GM19463 (cell line): Measurements from ENCODE around the gene SND1.

Experiments used
- ATAC-seq: cut with Tn5 transposase; IDR thresholded peaks from one replicate; pipeline ENCODE4 v1.9.1; 2021; ENCODE audit warnings: mild to moderate bottlenecking, moderate library complexity; ENCODE audit not compliant: unreplicated experiment

SND1 gene

DNA sequence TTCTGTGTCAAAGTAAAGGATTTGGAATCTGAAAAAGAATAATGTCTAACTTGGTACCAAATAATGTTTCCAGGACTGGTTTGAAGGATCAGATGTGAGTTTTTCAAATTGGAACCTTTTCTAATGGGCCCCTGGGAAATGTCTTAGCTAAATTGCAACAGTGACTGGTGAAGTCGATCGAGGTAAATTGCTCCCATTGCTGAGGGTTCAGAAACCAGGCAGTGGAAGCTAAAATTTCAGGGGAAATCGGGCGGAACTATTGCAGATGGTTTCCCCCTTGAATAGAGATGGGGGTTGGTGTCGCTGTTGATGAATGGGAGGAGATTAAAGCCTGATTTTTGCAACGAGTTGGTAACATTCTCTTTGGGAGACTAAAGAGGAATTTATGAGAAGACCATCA, 112.7 kb downstream of the SND1 start:
- no peak for ATAC-seq

DNA sequence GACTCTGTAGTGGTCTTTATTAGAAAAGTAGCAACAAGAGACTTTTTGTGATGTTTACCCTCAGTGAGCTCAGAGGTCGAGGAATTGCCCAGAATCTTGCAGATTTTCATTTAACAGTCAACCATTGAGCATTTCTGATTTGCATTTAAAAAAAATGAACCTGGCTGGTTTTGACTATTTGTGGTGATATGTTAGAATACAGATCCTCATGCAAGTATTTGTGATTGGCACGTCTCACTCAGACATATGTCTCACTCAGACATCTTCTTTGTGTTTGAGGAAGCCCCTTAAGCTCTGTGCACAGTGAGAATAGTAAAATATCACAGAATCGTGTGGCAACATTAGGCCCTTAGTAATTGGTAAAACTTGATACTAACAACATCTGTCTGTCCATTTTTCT, 113.2 kb downstream of the SND1 start:
- ATAC-seq: no peak

DNA sequence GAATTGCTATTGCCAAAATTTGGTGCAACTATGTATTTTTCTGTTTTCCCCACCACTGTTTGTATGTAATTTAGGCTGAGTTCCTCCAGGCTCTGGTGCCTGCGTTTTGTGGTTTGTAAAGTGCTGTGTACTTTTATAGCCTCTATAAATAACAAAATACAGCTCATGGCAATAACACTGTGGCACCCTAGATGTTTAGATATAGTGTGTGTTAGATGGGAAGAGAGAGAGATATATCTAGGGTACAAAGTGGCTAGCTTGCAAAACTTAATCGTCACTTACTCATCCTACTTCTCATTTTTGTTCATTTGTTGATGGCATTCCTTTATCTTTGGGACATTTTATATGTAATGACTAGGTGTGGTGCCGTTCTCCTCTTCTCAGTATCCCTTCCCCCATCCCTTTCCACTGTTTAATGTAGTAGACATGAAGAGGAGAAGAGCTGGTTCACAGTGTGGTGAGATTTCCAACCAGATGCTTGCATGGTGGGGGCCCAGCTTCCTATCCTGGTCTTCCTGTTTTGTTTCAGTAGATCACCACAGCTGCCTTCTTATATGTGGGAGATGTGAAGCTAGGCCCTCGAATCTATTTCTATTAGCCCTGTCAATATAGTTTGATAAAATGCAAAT, 115.0 kb downstream of the SND1 start:
- no peak for ATAC-seq

DNA sequence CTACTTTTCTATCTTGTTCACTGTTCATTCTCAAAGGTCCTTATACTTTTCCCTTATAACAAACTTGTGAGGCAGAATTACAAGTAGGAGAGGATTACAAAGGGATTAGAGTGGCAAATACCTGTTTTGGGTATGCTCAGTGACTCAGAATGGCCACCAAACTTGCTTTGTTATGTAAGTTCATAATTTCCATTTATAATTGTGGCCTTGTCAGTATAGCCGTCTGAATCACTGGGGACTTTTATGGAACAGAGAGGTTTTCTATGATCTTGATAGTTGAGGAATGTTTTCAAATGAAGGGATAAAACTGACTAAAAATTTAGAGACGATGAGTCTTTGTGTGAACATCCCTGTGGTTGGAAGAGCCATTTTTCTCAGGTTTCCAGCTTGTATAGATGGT, 116.2 kb downstream of the SND1 start:
- ATAC-seq: no peak

DNA sequence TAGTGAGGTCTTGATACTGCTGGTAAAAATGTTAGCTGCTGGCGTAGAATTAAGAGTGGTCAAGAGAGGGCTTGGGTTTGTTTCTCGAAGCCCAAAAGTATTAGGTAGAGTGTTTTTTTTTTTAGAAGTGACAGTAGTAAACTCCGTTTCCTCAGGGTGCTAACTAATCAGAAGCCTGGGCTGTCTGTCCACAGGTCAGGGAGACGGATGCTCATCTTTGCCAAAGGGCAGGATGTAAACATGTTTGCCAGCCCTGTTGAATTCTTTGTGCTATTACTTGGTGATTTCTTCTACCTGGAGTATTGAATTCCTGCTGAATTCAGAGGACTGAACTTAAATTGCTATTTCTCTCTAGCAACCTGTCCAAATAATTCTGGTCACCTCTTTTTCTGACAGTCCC, 117.1 kb downstream of the SND1 start:
- ATAC-seq: no peak

DNA sequence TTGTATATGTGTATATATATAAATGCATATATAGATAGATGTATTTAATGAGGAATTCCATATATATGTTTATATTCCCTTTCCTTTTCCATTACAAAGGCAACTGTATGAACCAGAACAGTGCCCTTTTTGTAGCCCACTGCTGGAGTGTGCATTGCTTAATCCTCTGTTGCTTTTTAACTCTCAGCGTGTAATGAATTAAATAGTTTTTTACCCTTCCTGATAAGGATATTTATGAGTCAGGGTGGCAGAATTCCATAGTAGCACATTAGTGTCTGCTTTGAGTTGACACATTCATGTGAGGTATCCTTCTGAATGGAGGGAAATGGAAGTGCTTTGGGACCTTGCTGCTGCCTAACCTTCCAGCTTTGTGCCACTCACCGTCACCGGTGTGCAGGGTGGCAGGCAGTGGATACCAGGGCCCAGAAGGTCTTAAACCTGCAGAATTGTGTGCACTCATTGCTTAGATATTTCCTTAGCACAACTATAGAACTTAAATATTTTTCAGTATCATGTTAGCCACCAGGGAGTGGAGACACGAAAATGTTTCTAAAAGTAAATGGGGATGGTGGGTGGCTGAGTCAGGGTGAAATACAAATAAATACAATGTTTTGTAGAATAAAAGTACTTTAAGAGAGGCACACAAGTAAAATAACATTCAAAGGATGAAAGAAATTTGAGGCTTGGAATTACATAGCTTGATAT, 117.9 kb downstream of the SND1 start:
- ATAC-seq: no peak

DNA sequence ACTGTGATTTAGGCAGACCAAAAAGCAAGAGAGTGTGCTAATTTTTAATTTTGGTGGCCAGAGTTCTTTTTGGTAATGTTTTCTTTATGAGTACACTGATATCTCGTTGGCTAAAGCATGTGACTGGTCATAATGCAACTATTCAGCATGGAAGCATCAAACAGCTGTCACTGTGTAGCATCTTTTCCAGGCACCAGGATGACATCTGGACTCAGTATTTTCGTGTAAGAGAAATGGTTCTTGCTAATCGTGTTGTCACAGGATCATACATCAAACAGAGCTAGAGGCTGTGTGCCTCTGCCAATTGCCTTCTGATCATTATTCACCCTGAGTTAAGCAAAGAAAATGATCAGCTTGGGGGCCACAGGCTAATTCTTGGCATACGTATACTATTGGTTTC, 118.9 kb downstream of the SND1 start:
- ATAC-seq: no peak

DNA sequence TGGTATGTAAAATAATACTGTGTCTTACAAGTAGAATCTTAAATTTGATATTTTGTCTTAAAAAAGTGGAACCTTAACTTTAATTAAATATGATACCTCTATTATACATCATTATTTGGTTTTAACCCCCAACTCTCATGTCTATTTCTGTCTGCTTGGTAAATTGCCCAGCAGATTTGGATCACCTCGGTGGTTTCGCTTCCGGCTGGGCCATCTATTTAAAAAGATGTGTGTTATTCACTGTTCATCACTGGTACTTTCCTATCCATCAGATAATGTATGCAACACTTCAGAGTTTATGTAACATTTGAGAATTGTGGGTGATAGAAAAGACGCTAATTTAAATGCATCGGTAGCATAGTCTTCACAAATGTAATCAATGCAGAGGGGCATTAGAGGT, 119.7 kb downstream of the SND1 start:
- ATAC-seq: no peak

DNA sequence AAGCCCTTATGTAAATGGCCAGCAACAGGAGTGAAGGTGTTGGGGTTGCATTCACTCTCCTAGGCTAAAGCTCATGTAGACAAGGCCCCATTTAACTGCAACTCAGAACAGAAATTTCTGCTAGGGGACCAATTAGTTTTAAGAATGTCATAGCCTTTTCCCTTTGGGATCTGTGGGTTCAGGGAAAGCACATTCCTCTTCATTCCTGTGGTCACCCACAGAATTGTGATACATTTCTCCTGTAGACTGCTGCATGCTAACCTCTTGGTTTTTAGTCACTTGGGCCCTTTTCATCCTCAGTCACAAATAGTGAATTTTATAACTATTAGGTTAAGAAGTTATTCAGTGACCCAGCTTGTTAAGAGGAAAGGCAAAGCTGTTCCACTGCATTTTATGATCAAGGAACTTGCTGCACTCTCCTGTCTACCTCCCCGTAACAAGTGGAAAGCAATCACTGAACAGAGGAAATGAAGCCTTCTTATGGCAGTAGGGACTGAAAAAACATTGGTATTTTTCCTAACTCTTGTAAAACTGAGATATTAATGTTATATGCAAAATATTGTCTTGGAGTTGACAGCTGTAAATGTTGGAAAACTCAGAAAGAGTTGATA, 124.9 kb downstream of the SND1 start:
- no peak for ATAC-seq

DNA sequence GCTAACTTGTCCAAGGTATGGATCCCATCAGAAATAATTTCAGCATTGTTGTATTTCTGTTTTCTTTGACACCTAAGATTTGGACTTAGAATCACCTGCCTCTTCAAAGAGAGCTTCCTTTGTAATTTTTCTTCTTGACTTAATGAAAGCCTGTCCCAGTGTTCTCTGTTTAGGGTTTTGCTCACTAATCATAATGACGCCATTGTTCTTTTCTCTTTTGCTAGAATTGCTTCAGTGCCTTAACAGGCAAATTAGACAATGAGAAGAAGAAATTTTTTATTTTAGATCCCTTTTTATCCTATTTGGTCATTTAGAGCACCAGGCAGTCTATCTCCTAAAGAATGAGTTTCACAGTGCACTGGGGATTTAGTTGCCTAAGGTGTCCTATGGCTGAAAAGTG, 128.5 kb downstream of the SND1 start:
- ATAC-seq: no peak

DNA sequence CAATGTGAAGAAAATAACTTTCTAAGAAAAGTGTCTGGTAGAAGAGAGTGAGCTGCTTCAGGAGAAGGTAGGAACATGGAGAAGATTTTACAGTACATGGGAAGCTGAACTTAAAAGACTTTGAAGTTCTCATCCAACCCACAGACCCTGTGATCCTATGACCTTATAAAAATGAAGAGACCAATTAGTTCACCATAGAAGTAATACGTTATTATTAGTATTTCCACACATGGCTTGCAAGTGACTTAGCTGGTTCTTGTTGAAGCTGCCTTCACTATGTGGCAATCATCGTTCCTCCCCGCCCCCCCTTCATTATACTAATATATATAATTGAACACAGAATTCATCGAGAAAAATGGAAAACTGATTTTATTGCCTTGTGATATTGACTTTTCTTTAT, 129.1 kb downstream of the SND1 start:
- ATAC-seq: no peak

DNA sequence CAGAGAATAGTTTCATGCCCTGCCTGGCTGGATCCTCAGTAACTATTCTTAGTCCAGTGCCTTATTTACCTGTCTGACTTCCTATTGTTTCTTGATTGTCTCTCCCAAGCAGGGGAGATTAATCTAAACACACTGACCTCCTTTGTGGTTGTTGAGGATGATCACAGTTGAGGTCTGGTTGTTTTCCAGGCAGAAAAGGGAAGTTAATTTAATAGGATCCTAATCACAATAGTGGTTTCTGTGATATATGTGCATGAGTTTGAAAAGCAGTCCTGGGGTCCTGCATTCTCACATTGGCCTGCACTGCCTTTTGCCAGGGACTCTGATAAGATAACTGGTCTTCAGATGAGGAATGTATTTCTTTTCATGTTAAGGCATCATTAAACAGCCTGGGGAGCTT, 130.1 kb downstream of the SND1 start:
- no peak for ATAC-seq

DNA sequence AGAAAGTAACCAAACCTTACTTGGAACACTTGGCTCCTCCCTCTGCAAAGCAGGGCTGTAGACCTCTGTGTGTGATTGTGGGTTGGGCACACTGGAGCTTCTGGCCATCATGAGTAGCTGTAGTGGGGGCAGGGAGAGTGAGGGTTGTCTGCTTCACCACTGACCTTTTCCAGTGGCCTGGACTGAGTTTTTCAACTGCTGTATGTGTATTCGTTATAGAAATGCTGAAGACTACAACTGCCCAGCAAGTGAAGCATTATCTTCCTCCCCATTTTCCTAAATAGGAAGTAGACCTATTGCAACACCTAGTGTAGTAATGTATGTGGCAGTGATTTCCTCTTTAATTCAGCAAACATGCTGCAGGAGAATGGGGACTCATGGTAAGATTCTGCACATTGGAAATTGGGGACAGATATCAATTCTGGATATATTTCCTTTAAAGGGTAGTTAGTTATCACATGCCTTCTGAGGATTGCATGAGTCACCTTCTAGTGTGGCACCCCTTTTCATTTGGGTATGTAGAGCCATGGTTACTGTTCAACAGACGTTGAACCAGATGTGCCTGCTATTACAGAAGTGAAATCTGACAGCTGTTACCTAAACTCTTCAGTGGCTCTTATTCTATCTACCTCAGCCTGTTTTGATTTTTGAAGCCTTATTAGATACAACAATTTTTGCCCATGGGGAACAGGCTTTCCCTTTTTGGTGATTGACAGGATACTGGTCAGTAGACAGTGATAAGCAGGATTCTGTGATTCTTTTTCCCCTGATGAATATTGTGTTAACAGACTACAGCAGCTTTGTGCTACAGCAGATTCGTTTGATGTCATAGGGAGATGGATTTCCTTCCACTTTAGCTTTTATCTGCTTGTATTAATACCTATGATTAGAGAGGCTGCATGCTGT, 130.9 kb downstream of the SND1 start:
- ATAC-seq: peak; percentile 95

DNA sequence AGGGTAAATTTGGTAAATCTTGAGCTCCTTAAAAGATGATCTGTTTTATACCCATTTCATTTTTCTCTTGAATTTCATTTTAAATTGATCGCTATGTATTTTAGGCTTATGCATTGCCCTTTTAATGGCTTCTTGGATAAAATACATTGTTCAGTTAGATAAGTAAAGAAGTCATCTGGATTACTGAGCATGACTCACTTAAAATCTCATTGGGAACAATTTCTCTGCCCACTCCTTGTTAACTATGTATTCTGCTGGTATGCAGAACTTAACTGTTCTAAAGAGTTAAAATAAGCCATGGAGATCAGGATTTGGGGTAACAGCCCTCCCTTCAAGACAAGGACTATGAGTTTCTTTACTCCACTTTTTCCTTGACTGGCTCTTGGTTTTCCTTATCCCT, 134.2 kb downstream of the SND1 start:
- no peak for ATAC-seq

DNA sequence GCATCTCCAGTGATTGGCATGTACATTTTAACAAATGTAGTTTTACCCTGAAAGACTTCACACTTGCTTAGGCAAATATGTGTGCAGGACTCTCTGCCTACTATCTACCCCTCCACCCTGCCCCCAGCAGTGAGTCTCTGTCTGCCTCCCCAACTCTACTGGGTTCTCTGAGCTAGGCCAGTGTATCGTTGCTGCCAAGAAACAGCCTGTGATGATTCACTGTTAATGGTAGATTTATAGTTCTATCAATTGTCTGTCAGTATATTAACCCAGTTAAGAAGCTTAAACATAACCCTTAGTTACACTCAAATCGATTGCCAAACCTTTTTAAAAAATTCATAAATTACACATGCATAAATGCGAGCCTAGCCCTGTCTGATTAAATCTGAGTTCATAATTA, 137.0 kb downstream of the SND1 start:
- ATAC-seq: no peak

DNA sequence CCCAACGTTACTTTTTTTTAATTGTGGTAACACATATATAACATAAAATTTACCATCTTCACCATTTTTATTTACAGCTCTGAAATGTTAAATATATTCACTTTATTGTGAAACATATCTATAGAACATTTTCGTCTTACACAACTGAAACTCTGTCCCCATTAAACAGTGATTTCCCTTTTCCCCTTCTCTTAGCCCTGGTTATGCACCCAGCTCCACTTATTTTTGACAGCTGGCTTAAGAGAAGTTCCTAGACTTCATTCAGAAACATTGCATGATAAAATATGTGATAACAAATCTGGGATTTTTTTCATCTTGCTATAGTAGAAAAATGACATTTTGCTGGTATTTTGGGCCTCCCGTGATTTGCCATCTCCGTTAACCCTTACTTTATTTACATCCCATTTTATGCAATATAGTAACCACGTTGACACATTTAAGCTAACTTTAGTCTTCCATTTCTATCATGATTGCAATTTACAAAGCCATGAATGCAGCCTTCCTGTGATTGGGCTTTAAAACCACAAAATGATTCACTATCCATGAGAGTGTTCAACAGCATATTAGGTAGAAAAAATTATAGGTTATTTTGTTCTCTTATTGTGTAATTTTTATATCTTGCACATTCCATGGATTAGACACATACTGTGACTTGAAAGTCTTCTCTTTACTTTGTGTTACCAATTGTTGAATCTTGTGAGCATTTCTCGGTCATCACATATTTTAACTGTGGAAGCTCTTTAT, 139.6 kb downstream of the SND1 start:
- no peak for ATAC-seq

DNA sequence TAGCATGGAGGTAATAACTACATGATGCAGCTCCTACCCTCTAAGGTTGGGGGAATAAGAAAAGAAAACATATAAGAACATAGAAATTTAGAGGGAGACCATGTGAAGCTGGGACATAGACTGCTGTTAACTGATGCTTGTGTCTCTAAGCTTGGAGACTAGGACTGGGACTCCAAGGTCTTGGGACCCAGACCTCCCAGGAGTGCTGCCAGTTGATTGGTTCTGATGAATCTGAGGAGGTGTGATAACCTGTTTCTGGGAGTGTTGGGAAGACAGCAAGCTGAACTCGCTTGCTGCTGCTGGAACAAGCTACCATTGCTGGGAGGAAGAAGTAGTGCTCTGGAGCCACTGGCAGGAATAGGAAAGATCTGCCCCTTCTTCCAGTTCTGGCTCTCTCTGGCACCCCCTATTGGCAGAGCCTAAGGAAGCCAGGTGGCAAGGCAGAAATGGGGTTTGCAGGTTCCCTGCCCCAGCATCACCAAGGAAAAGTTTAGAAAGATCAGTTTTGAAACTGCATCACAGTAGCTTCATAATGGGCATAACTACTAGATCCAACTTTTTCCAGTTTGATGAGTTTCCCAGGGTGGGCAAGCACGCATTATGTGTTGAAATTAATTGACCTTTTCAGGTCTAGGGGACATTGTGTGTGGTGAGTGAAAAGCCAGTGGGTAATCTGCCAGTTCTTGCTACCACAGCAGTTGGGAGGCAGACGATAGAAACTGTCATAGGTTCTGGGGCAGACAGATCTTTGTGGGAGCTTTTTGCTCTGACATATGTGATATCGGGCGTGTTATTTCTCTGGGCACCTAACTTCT, 140.7 kb downstream of the SND1 start:
- ATAC-seq: no peak

DNA sequence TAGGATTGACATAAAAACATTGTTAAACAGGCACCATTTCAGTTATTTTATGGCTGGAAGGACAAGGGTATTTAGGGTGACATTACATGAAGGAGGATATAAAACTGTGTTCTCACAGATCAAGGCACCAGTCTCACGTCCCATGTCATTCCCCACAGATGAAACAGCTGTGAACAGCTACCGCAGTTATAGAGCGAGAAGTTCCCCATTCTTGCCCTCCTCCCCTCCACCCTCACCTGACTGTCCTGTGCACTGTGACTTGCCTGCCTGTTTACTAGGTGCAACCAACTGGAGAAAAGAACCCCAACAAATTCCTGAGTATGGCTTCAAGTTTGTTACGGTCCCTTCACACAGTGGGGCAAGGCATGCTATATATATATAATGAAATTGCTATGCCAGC, 141.6 kb downstream of the SND1 start:
- ATAC-seq: no peak

DNA sequence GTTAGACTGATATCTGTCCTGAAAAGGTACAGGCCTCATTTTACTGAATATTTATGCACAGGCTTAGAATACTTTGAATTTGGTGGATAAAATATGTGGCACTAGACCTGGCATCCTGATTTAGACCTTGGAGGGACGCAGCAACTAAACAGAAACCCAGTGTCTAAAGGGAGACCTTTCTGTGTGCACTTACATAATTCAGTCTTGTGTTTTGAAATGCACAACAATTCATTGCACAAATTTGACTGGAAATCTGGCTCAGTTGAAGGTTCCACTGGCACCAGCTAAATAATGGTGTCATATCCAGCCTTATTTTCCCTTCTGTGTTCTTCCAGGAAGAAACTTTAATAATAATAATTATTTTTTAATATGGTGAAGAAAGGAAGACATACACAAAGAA, 142.1 kb downstream of the SND1 start:
- no peak for ATAC-seq

DNA sequence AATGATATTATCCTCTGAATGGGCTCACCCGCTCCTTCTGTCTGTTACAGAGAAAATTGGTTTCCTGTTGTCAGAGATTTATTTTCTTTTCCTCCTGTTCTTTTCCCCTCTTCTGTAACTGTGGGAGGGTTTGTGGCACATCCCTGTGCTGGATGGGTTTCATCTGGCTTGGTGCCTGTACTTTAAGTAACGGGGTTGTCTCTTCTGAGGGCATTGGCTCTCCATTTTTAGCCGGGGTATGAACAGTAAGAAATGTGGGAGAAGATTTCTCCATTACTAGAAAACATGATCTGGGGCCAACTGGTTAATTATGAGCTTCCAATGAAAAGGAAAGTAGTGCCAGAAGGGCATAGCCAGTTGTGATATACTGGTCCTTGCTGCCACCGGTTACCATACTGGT, 142.6 kb downstream of the SND1 start:
- ATAC-seq: no peak
